AG04450 (cell line): ENCODE data around the gene PREX1. TPM values are rescaled to one million over a fixed set of nuclear protein-coding genes. Genes with fewer than 3 reads are reported as not detected.

Source experiments
- CTCF ChIA-PET: fragments of 300-600, 350-600 bp; formaldehyde crosslinking; extraction: SDS; loops from one replicate; lab custom pipeline; 2022; ENCODE audit warnings: antibody characterized with exemption, inconsistent platforms; lab: Charles Lee
- POLR2A ChIA-PET: fragments of 350-600 bp; formaldehyde crosslinking; extraction: SDS; loops from one replicate; lab custom pipeline; 2021; ENCODE audit warnings: antibody characterized with exemption, inconsistent platforms; lab: Yijun Ruan, JAX
- DNase-seq: peaks from one replicate; pipeline ENCODE4 v3.0.0-alpha.2; 2011; ENCODE audit warnings: low read depth, low spot score
- H3K27ac ChIP-seq: one replicate; pipeline ENCODE4 v1.5.1; 2012; ENCODE audit warnings: low read depth, low read length, control low read depth
- H3K27me3 ChIP-seq: one replicate; pipeline ENCODE4 v1.6.0; 2012; ENCODE audit warnings: low read length; ENCODE audit not compliant: control insufficient read depth, insufficient read depth
- H3K4me3 ChIP-seq: 2 replicates; pipeline ENCODE4 v1.5.1; 2011; ENCODE audit warnings: mild to moderate bottlenecking, low read depth, low read length, control low read depth
- H3K9me3 ChIP-seq: 2 replicates; pipeline ENCODE4 v1.5.1; 2012; ENCODE audit warnings: low read length; ENCODE audit not compliant: control insufficient read depth, insufficient read depth
- CTCF ChIP-seq: IDR thresholded peaks from 2 replicates; pipeline ENCODE4 v1.5.1; 2011; ENCODE audit warnings: low read depth, low read length, control low read depth, inconsistent platforms
- polyA plus RNA-seq: library from polyadenylated mRNA; depleted of rRNA; stranded (reverse); fragments of >200 nt; gene quantifications from 2 replicates; pipeline ENCODE4 v1.2.3, GENCODE V29; 2011

PREX1 gene
- polyA plus RNA-seq, 1 experiment = 0.69 TPM

GRCh38 chr20:48667481-48667880 is 160.3 kb downstream of the PREX1 start:
- ChIA-PET POLR2A (interaction anchor here (0.6 to 1.5 kb wide), 2 partner anchors 50 to 254 kb away, joined by 3 to 4 read pairs; partner anchors contain the start of gene ARFGEF2), CTCF (interaction anchor here (1.1 kb wide), 1 partner anchor 10 kb away, joined by 6 read pairs; no protein-coding TSS in a partner anchor)
- TF ChIP-seq CTCF = no peak
- Histone ChIP-seq H3K9me3 (peaks cover 11% of the 10 kb centered on the region), H3K27ac (no peak overlapping the region), H3K27me3 (peaks cover 2% of the 10 kb centered on the region), H3K4me3 (no peak overlapping the region)
- no peak for DNase-seq

- DNase-seq = no peak
- Histone ChIP-seq H3K27ac (no peak overlapping the region), H3K27me3 (no peaks in the 10 kb centered on the region), H3K4me3 (no peak overlapping the region), H3K9me3 (peaks cover 11% of the 10 kb centered on the region)
- CTCF ChIA-PET = interaction anchor here (0.7 kb wide), 1 partner anchor 240 kb away, joined by 3 read pairs; no protein-coding TSS in a partner anchor
- POLR2A ChIA-PET = no interaction called here
- TF ChIP-seq CTCF = no peak
Observed at GRCh38 chr20:48665785-48666184, 162.0 kb downstream of the PREX1 start.

GRCh38 chr20:48662711-48663110 is 165.1 kb downstream of the PREX1 start:
- no peak for DNase-seq
- CTCF ChIA-PET = interaction anchor here (8.3 kb wide), 1 partner anchor 246 kb away, joined by 401 read pairs; no protein-coding TSS in a partner anchor
- TF ChIP-seq CTCF = no peak

GRCh38 chr20:48661575-48662455 is 166.0 kb downstream of the PREX1 start:
- no peak for DNase-seq
- H3K27me3 ChIP-seq = no peaks in the 10 kb centered on the region
- no peak overlapping the region for H3K27ac ChIP-seq
- H3K4me3 ChIP-seq = no peak overlapping the region
- no peak for TF ChIP-seq CTCF
- CTCF ChIA-PET = interaction anchor here (8.3 kb wide), 1 partner anchor 247 kb away, joined by 401 read pairs; no protein-coding TSS in a partner anchor
- peaks cover 11% of the 10 kb centered on the region for H3K9me3 ChIP-seq
- POLR2A ChIA-PET = no interaction called here

More at GRCh38 chr20:48662711-48663110, 165.1 kb downstream of the PREX1 start:
- no peak overlapping the region for H3K4me3 ChIP-seq
- peaks cover 11% of the 10 kb centered on the region for H3K9me3 ChIP-seq
- no peaks in the 10 kb centered on the region for H3K27me3 ChIP-seq
- no peak overlapping the region for H3K27ac ChIP-seq
- POLR2A ChIA-PET = no interaction called here

GRCh38 chr20:48660788-48661187 is 167.0 kb downstream of the PREX1 start:
- TF ChIP-seq CTCF = no peak
- no peak overlapping the region for H3K4me3 ChIP-seq
- peaks cover 6% of the 10 kb centered on the region for H3K9me3 ChIP-seq
- DNase-seq = no peak
- ChIA-PET CTCF (interaction anchor here (0.6 to 8.3 kb wide), 3 partner anchors 48 to 248 kb away, joined by 3 to 401 read pairs (median 6); no protein-coding TSS in a partner anchor), POLR2A (no interaction called here)
- no peaks in the 10 kb centered on the region for H3K27me3 ChIP-seq
- H3K27ac ChIP-seq = peak overlapping the region; percentile 12
